HT1080 (cell line): Measurements from ENCODE around the gene CCDC8. TPM values are rescaled to one million over a fixed set of nuclear protein-coding genes. Genes with fewer than 3 reads are reported as not detected.
A peak's percentile ranks its signal among the peaks of the same experiment; 100 is the strongest.
"Not testable (repeated sequence)": the region's sequence is repeated elsewhere in the genome, so short reads cannot be mapped to it uniquely, and the experiment has no call there.

Experiments used
- DNase-seq: peaks from one replicate; pipeline ENCODE4 v3.0.0-alpha.2; 2015; ENCODE audit warnings: low read depth
- total RNA-seq: library from RNA; depleted of rRNA; stranded (reverse); fragments of >200 nt; shearing (Covaris generic); gene quantifications from 2 replicates; pipeline ENCODE4 v1.2.3, GENCODE V29; 2014

The CCDC8 gene
- total RNA-seq, 1 experiment from 2014 or later: not detected

- no peak for DNase-seq
These were observed 30.1 kb downstream of the CCDC8 start for GRCh38 chr19:46383171-46383815.

GRCh38 chr19:46381756-46382345, 31.5 kb downstream of the CCDC8 start:
- DNase-seq: no peak

GRCh38 chr19:46381346-46381745, 32.0 kb downstream of the CCDC8 start:
- DNase-seq: no peak

- no peak for DNase-seq
These were observed 32.7 kb downstream of the CCDC8 start for GRCh38 chr19:46380690-46381089.

GRCh38 chr19:46378268-46378667, 35.1 kb downstream of the CCDC8 start:
- DNase-seq: no peak

GRCh38 chr19:46376241-46377153, 36.9 kb downstream of the CCDC8 start:
- no peak for DNase-seq

GRCh38 chr19:46375476-46376067, 37.8 kb downstream of the CCDC8 start:
- DNase-seq: not testable (repeated sequence)

- no peak for DNase-seq
These were observed 38.6 kb downstream of the CCDC8 start for GRCh38 chr19:46374536-46375475.

- DNase-seq: peak; percentile 92
These were observed 39.6 kb downstream of the CCDC8 start for GRCh38 chr19:46373491-46374359.

GRCh38 chr19:46372901-46373490, 40.4 kb downstream of the CCDC8 start:
- peak; percentile 59 for DNase-seq

- DNase-seq: no peak
These were observed 41.9 kb downstream of the CCDC8 start for GRCh38 chr19:46371371-46371901.

GRCh38 chr19:46369817-46370216, 43.5 kb downstream of the CCDC8 start:
- no peak for DNase-seq

GRCh38 chr19:46368116-46368515, 45.2 kb downstream of the CCDC8 start:
- DNase-seq: no peak

GRCh38 chr19:46367426-46367825, 45.9 kb downstream of the CCDC8 start:
- no peak for DNase-seq

GRCh38 chr19:46366620-46367292, 46.6 kb downstream of the CCDC8 start:
- DNase-seq: no peak

GRCh38 chr19:46365561-46365960, 47.8 kb downstream of the CCDC8 start:
- no peak for DNase-seq

- DNase-seq: no peak
These were observed 49.0 kb downstream of the CCDC8 start for GRCh38 chr19:46364359-46364758.

GRCh38 chr19:46361915-46362314, 51.4 kb downstream of the CCDC8 start:
- no peak for DNase-seq
